NCI-H2171 treated with DMSO at 0.1 percent for 48 hours (cell line): ENCODE data around the gene KIF16B.
"Not testable (repeated sequence)": the region's sequence is repeated elsewhere in the genome, so short reads cannot be mapped to it uniquely, and the experiment has no call there.

Experiments
- DNase-seq: peaks from one replicate; lab custom pipeline; 2025; lab: John Stamatoyannopoulos, UW

KIF16B gene

GRCh38 chr20:16477632-16478031, 95.6 kb downstream of the KIF16B start:
- no peak for DNase-seq

GRCh38 chr20:16476032-16476431, 97.2 kb downstream of the KIF16B start:
- peak; percentile 76 for DNase-seq

GRCh38 chr20:16475225-16475624, 98.0 kb downstream of the KIF16B start:
- peak; percentile 31 for DNase-seq

GRCh38 chr20:16474363-16474762, 98.9 kb downstream of the KIF16B start:
- no peak for DNase-seq

GRCh38 chr20:16472045-16472872, 101.0 kb downstream of the KIF16B start:
- no peak for DNase-seq

- no peak for DNase-seq
Observed at GRCh38 chr20:16469395-16469905, 103.8 kb downstream of the KIF16B start.

- DNase-seq: no peak
Observed at GRCh38 chr20:16462711-16463110, 110.5 kb downstream of the KIF16B start.

- DNase-seq: no peak
Observed at GRCh38 chr20:16459019-16459700, 114.1 kb downstream of the KIF16B start.

GRCh38 chr20:16457514-16457913, 115.7 kb downstream of the KIF16B start:
- no peak for DNase-seq

GRCh38 chr20:16455324-16455723, 117.9 kb downstream of the KIF16B start:
- no peak for DNase-seq

GRCh38 chr20:16451982-16452381, 121.3 kb downstream of the KIF16B start:
- DNase-seq: no peak

- DNase-seq: no peak
Observed at GRCh38 chr20:16451001-16451400, 122.2 kb downstream of the KIF16B start.

GRCh38 chr20:16446991-16447390, 126.3 kb downstream of the KIF16B start:
- no peak for DNase-seq

- no peak for DNase-seq
Observed at GRCh38 chr20:16446246-16446645, 127.0 kb downstream of the KIF16B start.

GRCh38 chr20:16445482-16445881, 127.8 kb downstream of the KIF16B start:
- DNase-seq: no peak

GRCh38 chr20:16444057-16444777, 129.0 kb downstream of the KIF16B start:
- DNase-seq: no peak

GRCh38 chr20:16441546-16442164, 131.6 kb downstream of the KIF16B start:
- peak; percentile 90 for DNase-seq

- DNase-seq: no peak
Observed at GRCh38 chr20:16440686-16441085, 132.6 kb downstream of the KIF16B start.

GRCh38 chr20:16439540-16439939, 133.7 kb downstream of the KIF16B start:
- not testable (repeated sequence) for DNase-seq

GRCh38 chr20:16438100-16438499, 135.1 kb downstream of the KIF16B start:
- DNase-seq: peak; percentile 62

GRCh38 chr20:16437387-16437996, 135.8 kb downstream of the KIF16B start:
- no peak for DNase-seq
